H1 (cell line): ENCODE results near the gene MUC13. TPM values are rescaled to one million over a fixed set of nuclear protein-coding genes. Genes with fewer than 3 reads are reported as not detected.

Source experiments
- CTCF ChIA-PET: fragments of 300-600 bp; sonication (Branson Sonifier 250); formaldehyde crosslinking; loops from one replicate; lab custom pipeline; 2021; ENCODE audit not compliant: partially characterized antibody; lab: Charles Lee
- POLR2A ChIA-PET: fragments of 300-600 bp; sonication (Branson Sonifier 250); formaldehyde crosslinking; loops from one replicate; lab custom pipeline; 2021; ENCODE audit warnings: inconsistent platforms; ENCODE audit not compliant: partially characterized antibody; lab: Charles Lee
- DNase-seq, 2 experiments: peaks; one replicate each; pipeline versions ENCODE4 v3.0.0 to v3.0.0-alpha.2; 2010 to 2022; ENCODE audit warnings: low spot score in 2 of 2, low read depth in 1 of 2, mixed read lengths in 1 of 2
- FAIRE-seq: peaks from 2 replicates; lab custom pipeline; 2011; peaks lifted over from hg19 to GRCh38; lab: Jason Lieb, UNC
- H2AFZ ChIP-seq: 2 replicates; pipeline ENCODE4 v1.8.1; 2012; ENCODE audit warnings: low read length, inconsistent platforms
- H2AK5ac ChIP-seq: 2 replicates; pipeline ENCODE4 v1.6.1; 2013; ENCODE audit warnings: low read depth, low read length
- H2BK120ac ChIP-seq: replicated peaks from 2 replicates; pipeline ENCODE3; 2013; ENCODE audit warnings: low read depth, low read length, inconsistent platforms
- H2BK12ac ChIP-seq: 2 replicates; pipeline ENCODE4 v1.6.1; 2013; ENCODE audit warnings: low read depth, low read length
- H2BK15ac ChIP-seq: 2 replicates; pipeline ENCODE4 v1.6.1; 2013; ENCODE audit warnings: low read length
- H2BK20ac ChIP-seq: 2 replicates; pipeline ENCODE4 v1.6.1; 2013; ENCODE audit warnings: low read length
- H2BK5ac ChIP-seq: 2 replicates; pipeline ENCODE4 v1.6.1; 2013; ENCODE audit warnings: low read depth, low read length
- H3K14ac ChIP-seq: 2 replicates; pipeline ENCODE4 v1.6.1; 2013; ENCODE audit warnings: inconsistent platforms; ENCODE audit not compliant: insufficient read length
- H3K18ac ChIP-seq: 2 replicates; pipeline ENCODE4 v1.6.1; 2013; ENCODE audit warnings: low read length; ENCODE audit errors: extremely low read depth
- H3K23ac ChIP-seq: 2 replicates; pipeline ENCODE4 v1.6.1; 2013; ENCODE audit warnings: inconsistent platforms; ENCODE audit not compliant: insufficient read length
- H3K23me2 ChIP-seq: 2 replicates; pipeline ENCODE4 v1.6.1; 2013; ENCODE audit warnings: low read depth, low read length
- H3K27ac ChIP-seq: 2 replicates; pipeline ENCODE4 v1.6.1; 2011; ENCODE audit warnings: low read depth, low read length, inconsistent platforms
- H3K27me3 ChIP-seq, 4 experiments: replicated peaks in 1 of 4; 1 replicate in 1 of 4; 2 replicates in 3 of 4; pipeline versions ENCODE4 v1.6.1 to v1.8.1; 2011 to 2013; ENCODE audit warnings: low read length in 3 of 4, mild to moderate bottlenecking in 3 of 4, inconsistent platforms in 2 of 4, mixed read lengths in 2 of 4, moderate library complexity in 1 of 4; ENCODE audit not compliant: control insufficient read depth in 3 of 4, insufficient read depth in 3 of 4; ENCODE audit errors: extremely low read depth in 1 of 4
- H3K36me3 ChIP-seq, 4 experiments: 2 replicates each; pipeline versions ENCODE4 v1.6.1 to v1.8.1; 2011 to 2013; ENCODE audit warnings: mild to moderate bottlenecking in 4 of 4, low read length in 3 of 4, moderate library complexity in 2 of 4, control low read depth in 1 of 4, inconsistent platforms in 1 of 4; ENCODE audit not compliant: insufficient read depth in 4 of 4, control insufficient read depth in 2 of 4
- H3K4ac ChIP-seq: replicated peaks from 2 replicates; pipeline ENCODE3; 2013; ENCODE audit warnings: low read length, low read depth, mixed read lengths, inconsistent platforms; ENCODE audit not compliant: insufficient read length
- H3K4me1 ChIP-seq, 4 experiments: replicated peaks in 1 of 4; 1 replicate in 1 of 4; 2 replicates in 3 of 4; pipeline versions ENCODE4 v1.6.1 to v1.8.1; 2011 to 2013; ENCODE audit warnings: low read length in 3 of 4, inconsistent platforms in 2 of 4, mixed read lengths in 1 of 4; ENCODE audit not compliant: insufficient read depth in 4 of 4, control insufficient read depth in 3 of 4
- H3K4me2 ChIP-seq, 2 experiments: 2 replicates each; pipeline versions ENCODE4 v1.6.1 to v1.8.1; 2011 to 2013; ENCODE audit warnings: low read depth in 2 of 2, low read length in 2 of 2, control low read depth in 1 of 2, inconsistent platforms in 1 of 2, mild to moderate bottlenecking in 1 of 2; ENCODE audit not compliant: insufficient read depth in 1 of 2
- H3K4me3 ChIP-seq, 4 experiments: fragments of 200-600, 300-600 bp in 1 of 4; sonication (generic), shearing (Covaris generic), sonication (Bioruptor Twin) in 1 of 4; 2 replicates each; pipeline versions ENCODE4 v1.5.1 to v1.8.1; 2011 to 2016; ENCODE audit warnings: low read length in 4 of 4, low read depth in 3 of 4, control low read depth in 2 of 4, inconsistent platforms in 2 of 4, mild to moderate bottlenecking in 2 of 4, mixed read lengths in 1 of 4, moderate library complexity in 1 of 4; ENCODE audit not compliant: insufficient read depth in 2 of 4; ENCODE audit errors: extremely low read depth in 1 of 4
- H3K56ac ChIP-seq: replicated peaks from 2 replicates; pipeline ENCODE3; 2013; ENCODE audit warnings: low read depth, mild to moderate bottlenecking, mixed read lengths, low read length, inconsistent platforms; ENCODE audit not compliant: insufficient read length
- H3K79me1 ChIP-seq: 2 replicates; pipeline ENCODE4 v1.6.1; 2013; ENCODE audit warnings: low read depth, low read length, control low read depth
- H3K79me2 ChIP-seq, 2 experiments: 2 replicates each; pipeline versions ENCODE4 v1.6.1 to v1.8.1; 2012 to 2013; ENCODE audit warnings: low read length in 2 of 2, mild to moderate bottlenecking in 2 of 2, inconsistent platforms in 1 of 2; ENCODE audit not compliant: insufficient read depth in 2 of 2, control insufficient read depth in 1 of 2
- H3K9ac ChIP-seq, 4 experiments: replicated peaks in 1 of 4; 1 replicate in 1 of 4; 2 replicates in 3 of 4; pipeline versions ENCODE4 v1.6.1 to v1.8.1; 2011 to 2013; ENCODE audit warnings: low read depth in 3 of 4, low read length in 3 of 4, control low read depth in 2 of 4, mild to moderate bottlenecking in 2 of 4, moderate library complexity in 2 of 4, inconsistent platforms in 1 of 4; ENCODE audit errors: extremely low read depth in 1 of 4
- H3K9me3 ChIP-seq, 2 experiments: 2 replicates each; pipeline versions ENCODE4 v1.6.1 to v1.8.1; 2012 to 2013; ENCODE audit warnings: mild to moderate bottlenecking in 2 of 2, moderate library complexity in 2 of 2, control low read depth in 1 of 2, inconsistent platforms in 1 of 2, low read depth in 1 of 2, low read length in 1 of 2, mixed read lengths in 1 of 2; ENCODE audit not compliant: insufficient read depth in 2 of 2
- H4K20me1 ChIP-seq, 2 experiments: replicated peaks in 1 of 2; 2 replicates each; pipeline versions ENCODE3 to v1.8.1; 2011 to 2013; ENCODE audit warnings: inconsistent platforms in 2 of 2, low read length in 2 of 2, mild to moderate bottlenecking in 1 of 2; ENCODE audit not compliant: insufficient read depth in 2 of 2, control insufficient read depth in 1 of 2
- H4K5ac ChIP-seq: 2 replicates; pipeline ENCODE4 v1.6.1; 2013; ENCODE audit warnings: low read length, low read depth, mixed read lengths, inconsistent platforms; ENCODE audit not compliant: insufficient read length
- H4K8ac ChIP-seq: 2 replicates; pipeline ENCODE4 v1.8.0; 2013; ENCODE audit warnings: mild to moderate bottlenecking, moderate library complexity, low read length, inconsistent platforms; ENCODE audit not compliant: insufficient read depth; ENCODE audit errors: extremely low read depth
- H4K91ac ChIP-seq: replicated peaks from 2 replicates; pipeline ENCODE3; 2013; ENCODE audit warnings: low read length, mixed read lengths, inconsistent platforms; ENCODE audit not compliant: insufficient read length
- RAD21 ChIP-seq, 2 experiments: IDR thresholded peaks in 1 of 2; conservative IDR thresholded peaks in 1 of 2; 2 replicates each; pipeline ENCODE4 v1.6.1; 2011; ENCODE audit warnings: low read depth in 2 of 2, low read length in 2 of 2, improper control_type of control experiment in 1 of 2, inconsistent platforms in 1 of 2, mild to moderate bottlenecking in 1 of 2, moderate library complexity in 1 of 2
- SP2 ChIP-seq: IDR thresholded peaks from 2 replicates; pipeline ENCODE4 v1.6.1; 2012; ENCODE audit warnings: mild to moderate bottlenecking, low read length, inconsistent platforms
- polyA plus RNA-seq, 7 experiments: library from polyadenylated mRNA; depleted of rRNA in 3 of 7; stranded (reverse) in 5 of 7; unstranded in 2 of 7; fragments of >200 nt in 5 of 7; fragments of 200-250 nt in 2 of 7; gene quantifications; 1 replicate in 5 of 7; 2 replicates in 1 of 7; 4 replicates in 1 of 7; pipeline versions ENCODE4 v1.2.1 to v1.2.3, GENCODE V29; 2011 to 2013; ENCODE audit warnings: missing spikeins in 2 of 7, mixed read lengths in 2 of 7
- total RNA-seq: library from RNA; stranded (reverse); fragmentation: NEBNext Ultra II Directional; extraction: Animal tissue kit (Norgen Biotek cat#: 25700); gene quantifications from 2 replicates; pipeline ENCODE4 v1.2.1, GENCODE V29; 2021
- TF ChIP-seq, protein P1 (sequence below): IDR thresholded peaks from 2 replicates; pipeline ENCODE4 v1.6.1; 2011; ENCODE audit warnings: low read length, improper control_type of control experiment
- TF ChIP-seq, protein P2 (sequence below), 3 experiments: IDR thresholded peaks; 1 replicate in 2 of 3; 2 replicates in 1 of 3; pipeline versions ENCODE4 v1.5.1 to v1.6.1; 2011; ENCODE audit warnings: low read length in 3 of 3, mild to moderate bottlenecking in 3 of 3, inconsistent platforms in 2 of 3, low read depth in 1 of 3, moderate library complexity in 1 of 3; ENCODE audit not compliant: insufficient read depth in 1 of 3; ENCODE audit errors: control extremely low read depth in 1 of 3

Gene MUC13
- total and polyA plus RNA-seq, 2 of the 8 experiments (the other 6 are each of a cell fraction or from before 2014, with no cell fraction given): not detected

DNA sequence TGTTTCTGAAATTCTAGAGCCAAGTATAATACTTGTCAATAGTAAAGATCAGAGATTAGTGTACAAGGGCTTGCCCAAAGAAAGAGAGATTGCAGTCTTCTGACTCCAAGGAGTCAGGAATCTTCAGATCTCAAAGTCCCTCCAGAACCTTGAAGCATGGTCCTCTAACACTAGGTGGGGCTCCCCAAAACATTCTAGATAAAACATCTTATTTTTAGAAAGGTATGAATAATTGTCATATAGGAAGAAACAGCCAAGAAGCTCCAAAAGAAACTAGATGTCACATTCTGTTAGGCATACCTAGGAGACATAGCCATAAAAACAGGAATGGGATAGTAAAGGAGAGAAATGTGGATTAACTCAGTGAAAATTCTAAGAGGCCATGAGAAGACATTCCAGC lies 10.7 kb downstream of the MUC13 start:
- no peaks in the 10 kb centered on the region for H3K9me3 ChIP-seq
- DNase-seq (no peak), FAIRE-seq (no peak)
- H3K79me1 ChIP-seq: no peaks in the 10 kb centered on the region
- H4K20me1 ChIP-seq: no peaks in the 10 kb centered on the region
- H3K4ac ChIP-seq: no peak overlapping the region
- no peak overlapping the region for H3K14ac ChIP-seq
- H3K27me3 ChIP-seq: no peaks in the 10 kb centered on the region; a peak in 1 of 7 replicates
- no peak overlapping the region for H2BK5ac ChIP-seq
- no peak overlapping the region for H4K5ac ChIP-seq
- no peak overlapping the region for H3K27ac ChIP-seq
- no peaks in the 10 kb centered on the region for H3K36me3 ChIP-seq
- H2BK20ac ChIP-seq: no peak overlapping the region
- H2BK120ac ChIP-seq: no peak overlapping the region
- no peak overlapping the region for H3K18ac ChIP-seq
- H4K8ac ChIP-seq: no peak overlapping the region
- ChIA-PET POLR2A (no interaction called here), CTCF (interaction anchor here (0.5 to 10.5 kb wide), 15 partner anchors 9 to 701 kb away, joined by 3 to 126 read pairs (median 4); partner anchors contain the start of gene MUC13)
- H3K79me2 ChIP-seq: no peaks in the 10 kb centered on the region
- no peak overlapping the region for H3K9ac ChIP-seq
- peak in 1 of 2 experiments; percentile 20; a peak in 2 of 4 replicates for TF ChIP-seq RAD21 (IDR thresholded peaks at IDR 0.05 in 1 of 2, conservative IDR thresholded peaks at IDR 0.05 in 1 of 2; ENCODE audit: low read depth in 2 of 2, low read length in 2 of 2)
- no peak for TF ChIP-seq SP2
- TF ChIP-seq, protein P1, sequence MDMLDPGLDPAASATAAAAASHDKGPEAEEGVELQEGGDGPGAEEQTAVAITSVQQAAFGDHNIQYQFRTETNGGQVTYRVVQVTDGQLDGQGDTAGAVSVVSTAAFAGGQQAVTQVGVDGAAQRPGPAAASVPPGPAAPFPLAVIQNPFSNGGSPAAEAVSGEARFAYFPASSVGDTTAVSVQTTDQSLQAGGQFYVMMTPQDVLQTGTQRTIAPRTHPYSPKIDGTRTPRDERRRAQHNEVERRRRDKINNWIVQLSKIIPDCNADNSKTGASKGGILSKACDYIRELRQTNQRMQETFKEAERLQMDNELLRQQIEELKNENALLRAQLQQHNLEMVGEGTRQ: no peak
- TF ChIP-seq, protein P2, sequence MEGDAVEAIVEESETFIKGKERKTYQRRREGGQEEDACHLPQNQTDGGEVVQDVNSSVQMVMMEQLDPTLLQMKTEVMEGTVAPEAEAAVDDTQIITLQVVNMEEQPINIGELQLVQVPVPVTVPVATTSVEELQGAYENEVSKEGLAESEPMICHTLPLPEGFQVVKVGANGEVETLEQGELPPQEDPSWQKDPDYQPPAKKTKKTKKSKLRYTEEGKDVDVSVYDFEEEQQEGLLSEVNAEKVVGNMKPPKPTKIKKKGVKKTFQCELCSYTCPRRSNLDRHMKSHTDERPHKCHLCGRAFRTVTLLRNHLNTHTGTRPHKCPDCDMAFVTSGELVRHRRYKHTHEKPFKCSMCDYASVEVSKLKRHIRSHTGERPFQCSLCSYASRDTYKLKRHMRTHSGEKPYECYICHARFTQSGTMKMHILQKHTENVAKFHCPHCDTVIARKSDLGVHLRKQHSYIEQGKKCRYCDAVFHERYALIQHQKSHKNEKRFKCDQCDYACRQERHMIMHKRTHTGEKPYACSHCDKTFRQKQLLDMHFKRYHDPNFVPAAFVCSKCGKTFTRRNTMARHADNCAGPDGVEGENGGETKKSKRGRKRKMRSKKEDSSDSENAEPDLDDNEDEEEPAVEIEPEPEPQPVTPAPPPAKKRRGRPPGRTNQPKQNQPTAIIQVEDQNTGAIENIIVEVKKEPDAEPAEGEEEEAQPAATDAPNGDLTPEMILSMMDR (IDR thresholded peaks at IDR 0.05; ENCODE audit: control extremely low read depth in 1 of 3, insufficient read depth in 1 of 3, low read depth in 1 of 3, low read length in 3 of 3): peak in 1 of 3 experiments; percentile 2; a peak in 2 of 4 replicates
- no peak overlapping the region for H3K56ac ChIP-seq
- no peaks in the 10 kb centered on the region for H3K4me1 ChIP-seq
- H2BK12ac ChIP-seq: no peak overlapping the region
- no peak overlapping the region for H4K91ac ChIP-seq
- H3K23ac ChIP-seq: no peak overlapping the region
- no peaks in the 10 kb centered on the region; the same call in 1 of the 2 replicates for H3K23me2 ChIP-seq
- H2AK5ac ChIP-seq: no peak overlapping the region
- no peak overlapping the region for H3K4me2 ChIP-seq
- H3K4me3 ChIP-seq: no peak overlapping the region
- H2BK15ac ChIP-seq: no peak overlapping the region
- no peak overlapping the region for H2AFZ ChIP-seq
